Measurements from ENCODE around the gene ITGA4. TPM values are rescaled to one million over a fixed set of nuclear protein-coding genes. Genes with fewer than 3 reads are reported as not detected.

Gene ITGA4
- total and polyA plus RNA-seq, 8 donors: 19.9 to 26.5 (median 24.4) TPM

DNA sequence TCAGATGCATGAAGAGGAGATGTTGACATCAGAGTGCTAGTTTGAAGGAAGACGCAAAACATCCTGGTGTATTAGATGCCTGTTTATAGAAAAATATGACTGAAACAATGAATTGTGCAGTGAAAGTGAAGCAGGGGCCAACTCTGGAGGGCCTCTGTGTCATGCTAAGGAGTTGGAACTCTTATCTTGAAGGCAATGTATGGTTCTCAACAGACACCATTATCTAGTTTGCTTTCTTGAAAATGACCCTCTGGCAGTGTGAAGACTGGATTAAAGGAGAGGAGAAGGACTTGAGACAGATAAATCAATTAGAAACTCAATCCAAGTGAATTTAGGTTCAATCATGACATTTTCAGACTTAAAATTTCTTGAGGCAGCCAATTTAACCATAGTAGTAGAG lies 63.1 kb downstream of the ITGA4 start:
- no peak for DNase-seq
- ATAC-seq: no peak
- TF ChIP-seq CTCF (IDR thresholded peaks at IDR 0.05): no peak
- Histone ChIP-seq H3K27ac (no peak overlapping the region), H3K4me1 (no peaks in the 10 kb centered on the region), H3K4me3 (no peak overlapping the region), H3K27me3 (no peaks in the 10 kb centered on the region), H3K9me3 (no peaks in the 10 kb centered on the region), H3K36me3 (peaks cover 0 to 9% of the 10 kb centered on the region in 2 donors)
- intact Hi-C loops (cut with DNase I): no loop called here

DNA sequence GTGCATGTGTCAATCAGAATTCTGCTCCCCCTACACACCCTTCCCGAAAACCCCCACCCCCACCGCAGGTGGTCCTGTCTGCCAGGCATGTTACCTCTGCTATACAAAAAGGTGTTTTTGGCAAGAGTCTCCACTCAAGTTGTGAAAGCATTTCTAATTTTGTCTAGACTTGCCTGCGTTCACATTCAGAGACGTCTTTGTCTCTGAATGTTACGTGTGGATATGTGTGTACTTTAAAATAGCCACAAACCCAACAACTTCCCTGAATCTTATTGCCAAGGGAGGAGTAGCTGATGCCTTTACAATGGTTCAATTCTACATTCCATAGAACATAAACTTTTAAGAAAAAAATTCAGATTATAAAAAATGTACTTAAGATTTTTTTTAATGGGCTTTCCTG lies 66.6 kb downstream of the ITGA4 start:
- H3K27ac ChIP-seq: no peak overlapping the region
- no peak overlapping the region for H3K4me3 ChIP-seq
- H3K27me3 ChIP-seq: no peaks in the 10 kb centered on the region
- peaks cover 0 to 28% of the 10 kb centered on the region in 2 donors for H3K36me3 ChIP-seq
- no peaks in the 10 kb centered on the region for H3K9me3 ChIP-seq
- no peaks in the 10 kb centered on the region for H3K4me1 ChIP-seq
- no peak for TF ChIP-seq CTCF (IDR thresholded peaks at IDR 0.05)
- no peak for ATAC-seq
- peak in 1 of 4 donors; percentile 28 for DNase-seq
- intact Hi-C loops (cut with DNase I): no loop called here

DNA sequence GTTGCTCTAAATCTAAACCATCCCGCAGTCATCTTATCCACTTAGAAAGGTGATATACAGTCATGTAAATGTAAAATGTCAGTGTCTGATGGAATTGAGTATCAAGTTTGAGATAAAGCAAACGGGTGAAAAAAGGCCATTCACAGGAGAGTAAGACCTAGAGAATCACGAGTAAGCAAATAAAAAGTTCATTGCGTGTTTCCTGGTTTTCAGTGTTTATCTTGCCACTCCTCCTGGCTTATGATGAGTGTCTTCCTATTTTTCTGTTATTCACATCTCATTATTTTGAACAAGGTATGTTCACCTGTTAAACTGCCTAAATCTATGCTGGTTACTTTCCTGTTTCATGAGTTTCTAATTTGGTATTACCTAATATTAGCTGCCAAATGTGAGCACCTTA lies 68.8 kb downstream of the ITGA4 start:
- TF ChIP-seq CTCF (IDR thresholded peaks at IDR 0.05): no peak
- H3K4me3 ChIP-seq: no peak overlapping the region
- no peaks in the 10 kb centered on the region for H3K4me1 ChIP-seq
- H3K27ac ChIP-seq: no peak overlapping the region
- H3K36me3 ChIP-seq: peaks cover 0 to 28% of the 10 kb centered on the region in 2 donors
- ATAC-seq: no peak
- H3K9me3 ChIP-seq: no peaks in the 10 kb centered on the region
- DNase-seq: no peak
- no peaks in the 10 kb centered on the region for H3K27me3 ChIP-seq
- intact Hi-C loops (cut with DNase I): no loop called here

GRCh38 chr2:181527058-181527457 lies 69.9 kb downstream of the ITGA4 start:
- intact Hi-C loops (cut with DNase I): no loop called here
- H3K27me3 ChIP-seq: no peaks in the 10 kb centered on the region
- DNase-seq (no peak), ATAC-seq (no peak)
- no peaks in the 10 kb centered on the region for H3K9me3 ChIP-seq
- H3K36me3 ChIP-seq: peaks cover 0 to 33% of the 10 kb centered on the region in 2 donors
- no peak overlapping the region for H3K4me3 ChIP-seq
- no peak for TF ChIP-seq CTCF (IDR thresholded peaks at IDR 0.05)
- no peaks in the 10 kb centered on the region for H3K4me1 ChIP-seq
- no peak overlapping the region for H3K27ac ChIP-seq

GRCh38 chr2:181528441-181528840 lies 71.3 kb downstream of the ITGA4 start:
- H3K36me3 ChIP-seq: peaks cover 0 to 29% of the 10 kb centered on the region in 2 donors
- no peak for TF ChIP-seq CTCF (IDR thresholded peaks at IDR 0.05)
- intact Hi-C loops (cut with DNase I): no loop called here
- DNase-seq: no peak
- no peak for ATAC-seq
- no peaks in the 10 kb centered on the region for H3K9me3 ChIP-seq
- no peaks in the 10 kb centered on the region for H3K4me1 ChIP-seq
- no peak overlapping the region for H3K4me3 ChIP-seq
- H3K27me3 ChIP-seq: no peaks in the 10 kb centered on the region
- H3K27ac ChIP-seq: no peak overlapping the region
